Measurements from ENCODE around the gene NLGN1.
A peak's percentile ranks its signal among the peaks of the same experiment; 100 is the strongest.

Gene NLGN1

DNA sequence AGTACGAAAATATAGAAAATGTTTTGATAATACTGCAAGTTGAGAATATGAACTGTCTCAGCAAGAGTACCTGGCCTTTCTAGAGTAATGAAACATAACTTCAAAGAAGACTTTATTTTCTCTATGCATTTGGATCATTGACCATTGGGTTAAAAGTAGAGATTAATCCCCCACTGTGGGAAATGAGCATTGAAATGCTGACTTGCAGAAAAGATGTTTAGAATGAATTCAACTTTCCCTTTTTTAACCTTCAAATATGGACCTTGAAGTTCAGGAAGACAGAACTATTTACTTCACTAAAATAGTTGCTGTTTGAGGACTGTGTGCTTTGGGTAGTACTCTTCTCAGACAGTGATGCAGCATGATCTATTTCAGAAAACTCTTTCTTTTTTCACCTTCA, 75.7 kb downstream of the NLGN1 start:
- ATAC-seq = no peak
- TF ChIP-seq ZC3H10 (CRISPR knock-in tag; IDR thresholded peaks at IDR 0.05) = no peak
- TF ChIP-seq GLIS3 (CRISPR knock-in tag; IDR thresholded peaks at IDR 0.05) = no peak
- TF ChIP-seq ZNF70 (CRISPR knock-in tag; IDR thresholded peaks at IDR 0.05) = no peak
- TF ChIP-seq, protein P1, sequence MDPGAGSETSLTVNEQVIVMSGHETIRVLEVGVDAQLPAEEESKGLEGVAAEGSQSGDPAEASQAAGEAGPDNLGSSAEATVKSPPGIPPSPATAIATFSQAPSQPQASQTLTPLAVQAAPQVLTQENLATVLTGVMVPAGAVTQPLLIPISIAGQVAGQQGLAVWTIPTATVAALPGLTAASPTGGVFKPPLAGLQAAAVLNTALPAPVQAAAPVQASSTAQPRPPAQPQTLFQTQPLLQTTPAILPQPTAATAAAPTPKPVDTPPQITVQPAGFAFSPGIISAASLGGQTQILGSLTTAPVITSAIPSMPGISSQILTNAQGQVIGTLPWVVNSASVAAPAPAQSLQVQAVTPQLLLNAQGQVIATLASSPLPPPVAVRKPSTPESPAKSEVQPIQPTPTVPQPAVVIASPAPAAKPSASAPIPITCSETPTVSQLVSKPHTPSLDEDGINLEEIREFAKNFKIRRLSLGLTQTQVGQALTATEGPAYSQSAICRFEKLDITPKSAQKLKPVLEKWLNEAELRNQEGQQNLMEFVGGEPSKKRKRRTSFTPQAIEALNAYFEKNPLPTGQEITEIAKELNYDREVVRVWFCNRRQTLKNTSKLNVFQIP (CRISPR knock-in tag; IDR thresholded peaks at IDR 0.05; ENCODE audit: borderline replicate concordance, low read depth) = no peak
- no peak for TF ChIP-seq CREB5 (CRISPR knock-in tag; IDR thresholded peaks at IDR 0.05; ENCODE audit: low read depth)
- TF ChIP-seq TOX (CRISPR knock-in tag; IDR thresholded peaks at IDR 0.05; ENCODE audit: borderline replicate concordance) = no peak
- no peak for TF ChIP-seq ZFP3 (CRISPR knock-in tag; IDR thresholded peaks at IDR 0.05)
- no peak for TF ChIP-seq ARNTL (CRISPR knock-in tag; IDR thresholded peaks at IDR 0.05; ENCODE audit: borderline replicate concordance, low read depth)
- TF ChIP-seq, protein P2, sequence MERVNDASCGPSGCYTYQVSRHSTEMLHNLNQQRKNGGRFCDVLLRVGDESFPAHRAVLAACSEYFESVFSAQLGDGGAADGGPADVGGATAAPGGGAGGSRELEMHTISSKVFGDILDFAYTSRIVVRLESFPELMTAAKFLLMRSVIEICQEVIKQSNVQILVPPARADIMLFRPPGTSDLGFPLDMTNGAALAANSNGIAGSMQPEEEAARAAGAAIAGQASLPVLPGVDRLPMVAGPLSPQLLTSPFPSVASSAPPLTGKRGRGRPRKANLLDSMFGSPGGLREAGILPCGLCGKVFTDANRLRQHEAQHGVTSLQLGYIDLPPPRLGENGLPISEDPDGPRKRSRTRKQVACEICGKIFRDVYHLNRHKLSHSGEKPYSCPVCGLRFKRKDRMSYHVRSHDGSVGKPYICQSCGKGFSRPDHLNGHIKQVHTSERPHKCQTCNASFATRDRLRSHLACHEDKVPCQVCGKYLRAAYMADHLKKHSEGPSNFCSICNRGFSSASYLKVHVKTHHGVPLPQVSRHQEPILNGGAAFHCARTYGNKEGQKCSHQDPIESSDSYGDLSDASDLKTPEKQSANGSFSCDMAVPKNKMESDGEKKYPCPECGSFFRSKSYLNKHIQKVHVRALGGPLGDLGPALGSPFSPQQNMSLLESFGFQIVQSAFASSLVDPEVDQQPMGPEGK (CRISPR knock-in tag; IDR thresholded peaks at IDR 0.05; ENCODE audit: borderline replicate concordance) = no peak
- TF ChIP-seq ISL1 (CRISPR knock-in tag; IDR thresholded peaks at IDR 0.05) = no peak
- no peak for TF ChIP-seq RARB (CRISPR knock-in tag; IDR thresholded peaks at IDR 0.05)
- TF ChIP-seq BACH2 (CRISPR knock-in tag; IDR thresholded peaks at IDR 0.05; ENCODE audit: borderline replicate concordance) = no peak
- TF ChIP-seq ZNF565 (CRISPR knock-in tag; conservative IDR thresholded peaks at IDR 0.05; ENCODE audit: low read depth) = no peak
- TF ChIP-seq, protein P3, sequence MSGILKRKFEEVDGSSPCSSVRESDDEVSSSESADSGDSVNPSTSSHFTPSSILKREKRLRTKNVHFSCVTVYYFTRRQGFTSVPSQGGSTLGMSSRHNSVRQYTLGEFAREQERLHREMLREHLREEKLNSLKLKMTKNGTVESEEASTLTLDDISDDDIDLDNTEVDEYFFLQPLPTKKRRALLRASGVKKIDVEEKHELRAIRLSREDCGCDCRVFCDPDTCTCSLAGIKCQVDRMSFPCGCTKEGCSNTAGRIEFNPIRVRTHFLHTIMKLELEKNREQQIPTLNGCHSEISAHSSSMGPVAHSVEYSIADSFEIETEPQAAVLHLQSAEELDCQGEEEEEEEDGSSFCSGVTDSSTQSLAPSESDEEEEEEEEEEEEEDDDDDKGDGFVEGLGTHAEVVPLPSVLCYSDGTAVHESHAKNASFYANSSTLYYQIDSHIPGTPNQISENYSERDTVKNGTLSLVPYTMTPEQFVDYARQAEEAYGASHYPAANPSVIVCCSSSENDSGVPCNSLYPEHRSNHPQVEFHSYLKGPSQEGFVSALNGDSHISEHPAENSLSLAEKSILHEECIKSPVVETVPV (CRISPR knock-in tag; IDR thresholded peaks at IDR 0.05) = no peak

GRCh38 chr3:173479301-173479700, 81.8 kb downstream of the NLGN1 start:
- ATAC-seq = no peak
- TF ChIP-seq TOX (CRISPR knock-in tag; IDR thresholded peaks at IDR 0.05; ENCODE audit: borderline replicate concordance) (no peak), OSR1 (CRISPR knock-in tag; IDR thresholded peaks at IDR 0.05) (no peak), GLIS3 (CRISPR knock-in tag; IDR thresholded peaks at IDR 0.05) (no peak), CREB5 (CRISPR knock-in tag; IDR thresholded peaks at IDR 0.05; ENCODE audit: low read depth) (no peak), ISL1 (CRISPR knock-in tag; IDR thresholded peaks at IDR 0.05) (no peak), ZFP30 (CRISPR knock-in tag; IDR thresholded peaks at IDR 0.05) (no peak), ESRRG (CRISPR knock-in tag; IDR thresholded peaks at IDR 0.05) (no peak), PPARA (CRISPR knock-in tag; IDR thresholded peaks at IDR 0.05; ENCODE audit: borderline replicate concordance) (no peak), BACH2 (CRISPR knock-in tag; IDR thresholded peaks at IDR 0.05; ENCODE audit: borderline replicate concordance) (no peak), RARB (CRISPR knock-in tag; IDR thresholded peaks at IDR 0.05) (no peak), ZNF565 (CRISPR knock-in tag; conservative IDR thresholded peaks at IDR 0.05; ENCODE audit: low read depth) (no peak), ZNF70 (CRISPR knock-in tag; IDR thresholded peaks at IDR 0.05) (no peak)
- TF ChIP-seq, protein P1 (CRISPR knock-in tag; IDR thresholded peaks at IDR 0.05; ENCODE audit: borderline replicate concordance, low read depth) = no peak

DNA sequence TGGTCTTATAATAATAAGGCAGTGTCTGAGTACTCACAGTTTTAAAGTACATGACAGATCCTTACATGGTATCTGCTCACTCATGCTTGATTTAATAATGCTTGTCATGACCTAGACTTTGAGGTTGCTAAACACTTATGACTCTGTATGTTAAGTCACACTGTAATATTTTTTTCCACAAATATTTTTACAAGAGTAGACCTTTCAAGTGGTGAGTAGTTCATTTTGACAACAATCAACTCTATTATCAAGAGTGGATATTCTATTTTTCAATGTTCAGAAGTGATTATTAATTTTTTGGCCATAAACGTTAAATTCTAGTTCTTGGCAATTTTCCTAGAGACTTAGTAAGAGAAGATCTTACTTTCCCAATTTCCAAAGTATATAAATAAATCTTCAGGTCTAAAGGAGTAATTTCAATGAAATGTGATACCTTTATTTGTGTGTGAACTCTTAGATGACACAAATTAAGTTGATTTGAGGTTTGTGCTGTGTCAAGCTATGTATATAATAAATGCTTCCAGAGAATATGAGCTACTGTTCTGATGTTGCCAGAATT, 104.5 kb downstream of the NLGN1 start:
- TF ChIP-seq ZC3H10 (CRISPR knock-in tag; IDR thresholded peaks at IDR 0.05) = peak; percentile 75; the same call in 1 of the 2 replicates
- peak; percentile 42; the same call in 1 of the 2 replicates for TF ChIP-seq ISL1 (CRISPR knock-in tag; IDR thresholded peaks at IDR 0.05)
- no peak for TF ChIP-seq TSHZ2 (CRISPR knock-in tag; IDR thresholded peaks at IDR 0.05)
- TF ChIP-seq TOX (CRISPR knock-in tag; IDR thresholded peaks at IDR 0.05; ENCODE audit: borderline replicate concordance) = peak; percentile 67; the same call in 1 of the 2 replicates
- ATAC-seq = no peak; the same call in 1 of the 3 replicates

All from SK-N-SH treated with all-trans-retinoic acid at 6 μM for 48 hours (cell line).